K562 (cell line): ENCODE results near the gene NEUROD6. TPM values are rescaled to one million over a fixed set of nuclear protein-coding genes. Genes with fewer than 3 reads are reported as not detected.

ENCODE experiments used
- ATAC-seq: fragments of 200-7000 bp; cut with Tn5 transposase; 3 replicates; pipeline ENCODE4 v1.9.1; 2020; ENCODE audit warnings: moderate library complexity
- BruUV-seq: library from RNA; stranded (reverse); fragments of 400-500 nt; replicated peaks from 2 replicates; lab custom pipeline; 2021; lab: Mats Ljungman, UMichigan
- CTCF ChIA-PET: fragments of 300-600 bp; formaldehyde crosslinking; extraction: SDS; loops from one replicate; lab custom pipeline; 2021; ENCODE audit warnings: low intra/inter-chr PET ratio; lab: Yijun Ruan, JAX
- POLR2A ChIA-PET: fragments of 300-600, 350-650 bp; sonication (Branson Sonifier 250); formaldehyde crosslinking; extraction: SDS; loops from one replicate; lab custom pipeline; 2021; ENCODE audit warnings: antibody characterized with exemption, inconsistent platforms; lab: Yijun Ruan, JAX
- DNase-seq, 4 experiments: peaks; one replicate each; pipeline versions ENCODE4 v3.0.0 to v3.0.0-alpha.2; 2011 to 2018; ENCODE audit warnings: low spot score in 3 of 4, mixed read lengths in 3 of 4; ENCODE audit errors: extremely low read depth in 1 of 4
- FAIRE-seq: peaks from 2 replicates; lab custom pipeline; 2011; peaks lifted over from hg19 to GRCh38; lab: Jason Lieb, UNC
- H2AFZ ChIP-seq: 2 replicates; pipeline ENCODE4 v1.6.0; 2011; ENCODE audit warnings: low read depth, low read length, control low read depth, inconsistent platforms
- H3K27ac ChIP-seq: fragments of 200-600 bp; 3 replicates; pipeline ENCODE4 v1.8.0; 2011; ENCODE audit warnings: low read depth, mild to moderate bottlenecking, control low read depth, inconsistent platforms, low read length, moderate library complexity, mixed read lengths; ENCODE audit errors: extremely low read depth
- H3K27me3 ChIP-seq, 2 experiments: fragments of 300-600 bp in 1 of 2; 2 replicates in 1 of 2; 3 replicates in 1 of 2; pipeline versions ENCODE4 v1.6.0 to v1.8.0; 2011; ENCODE audit warnings: inconsistent platforms in 2 of 2, low read length in 2 of 2, mild to moderate bottlenecking in 1 of 2, mixed read lengths in 1 of 2, moderate library complexity in 1 of 2; ENCODE audit not compliant: control insufficient read depth in 2 of 2, insufficient read depth in 2 of 2
- H3K36me3 ChIP-seq: fragments of 300-600 bp; 3 replicates; pipeline ENCODE4 v1.8.0; 2011; ENCODE audit warnings: mild to moderate bottlenecking, low read length, inconsistent platforms; ENCODE audit not compliant: control insufficient read depth, insufficient read depth
- H3K4me1 ChIP-seq, 2 experiments: fragments of 200-600 bp in 1 of 2; replicated peaks in 1 of 2; 2 replicates in 1 of 2; 3 replicates in 1 of 2; pipeline versions ENCODE4 v1.5.1 to v1.8.0; 2011; ENCODE audit warnings: inconsistent platforms in 2 of 2, low read length in 2 of 2, mild to moderate bottlenecking in 1 of 2, mixed read lengths in 1 of 2, moderate library complexity in 1 of 2; ENCODE audit not compliant: control insufficient read depth in 2 of 2, insufficient read depth in 2 of 2
- H3K4me2 ChIP-seq: 2 replicates; pipeline ENCODE4 v1.6.1; 2011; ENCODE audit warnings: low read length, control low read depth, inconsistent platforms, mixed read lengths; ENCODE audit not compliant: insufficient read depth
- H3K4me3 ChIP-seq: fragments of 200-600 bp; sonication (generic), shearing (Covaris generic); 2 replicates; pipeline ENCODE4 v1.5.1; 2016; ENCODE audit warnings: control low read depth, inconsistent platforms
- H3K79me2 ChIP-seq: fragments of 200-600 bp; 3 replicates; pipeline ENCODE4 v1.8.0; 2011; ENCODE audit warnings: low read length, inconsistent platforms; ENCODE audit not compliant: control insufficient read depth, insufficient read depth
- H3K9ac ChIP-seq, 2 experiments: 2 replicates each; pipeline versions ENCODE4 v1.6.0 to v1.6.1; 2011; ENCODE audit warnings: low read depth in 2 of 2, low read length in 2 of 2, control low read depth in 1 of 2, inconsistent platforms in 1 of 2, mild to moderate bottlenecking in 1 of 2, mixed read lengths in 1 of 2; ENCODE audit not compliant: insufficient read depth in 1 of 2
- H3K9me1 ChIP-seq: one replicate; pipeline ENCODE4 v1.6.0; 2011; ENCODE audit warnings: inconsistent platforms, mild to moderate bottlenecking, low read length, moderate library complexity; ENCODE audit not compliant: control insufficient read depth, insufficient read depth
- H3K9me3 ChIP-seq: replicated peaks from 2 replicates; pipeline ENCODE4 v1.5.1; 2011; ENCODE audit warnings: low read depth, low read length, inconsistent platforms; ENCODE audit not compliant: control insufficient read depth, insufficient read depth
- H4K20me1 ChIP-seq: replicated peaks from 2 replicates; pipeline ENCODE4 v1.6.1; 2011; ENCODE audit warnings: low read length, inconsistent platforms, mixed read lengths; ENCODE audit not compliant: control insufficient read depth, insufficient read depth
- ATF6 ChIP-seq: sonication (generic); formaldehyde crosslinking; IDR thresholded peaks from 2 replicates; pipeline ENCODE4 v1.4.0; 2020; ENCODE audit warnings: mild to moderate bottlenecking, missing genetic modification reagents
- HBP1 ChIP-seq: fragments of 450-650 bp; formaldehyde crosslinking; IDR thresholded peaks from 2 replicates; pipeline ENCODE4 v1.4.0; 2022; ENCODE audit warnings: missing genetic modification characterization
- KLF1 ChIP-seq: fragments of 450-650 bp; IDR thresholded peaks from 2 replicates; pipeline ENCODE4 v1.6.1; 2016; ENCODE audit warnings: missing genetic modification characterization, missing compliant biosample characterization
- SAFB2 ChIP-seq: fragments of 200-400 bp; formaldehyde crosslinking; IDR thresholded peaks from 2 replicates; pipeline ENCODE4 v1.6.1; 2018; ENCODE audit warnings: borderline replicate concordance, low read length, low read depth, moderate library complexity; ENCODE audit not compliant: severe bottlenecking
- TBP ChIP-seq: optimal IDR thresholded peaks from 2 replicates; pipeline ENCODE3; 2011; ENCODE audit warnings: low read depth, low read length, improper control_type of control experiment
- TCF3 ChIP-seq: sonication (generic); formaldehyde crosslinking; IDR thresholded peaks from 2 replicates; pipeline ENCODE4 v1.4.0; 2020; ENCODE audit warnings: mild to moderate bottlenecking, missing genetic modification reagents
- THRA ChIP-seq: fragments of 450-650 bp; IDR thresholded peaks from 2 replicates; pipeline ENCODE4 v1.6.1; 2017; ENCODE audit warnings: mild to moderate bottlenecking, moderate library complexity
- ZNF134 ChIP-seq: fragments of 250-450 bp; sonication (Bioruptor Pico); conservative IDR thresholded peaks from 2 replicates; pipeline ENCODE4 v1.4.0; 2020
- ZNF146 ChIP-seq: IDR thresholded peaks from one replicate; pipeline ENCODE4 v1.6.1; 2018; ENCODE audit warnings: missing compliant biosample characterization; ENCODE audit not compliant: unreplicated experiment
- ZNF3 ChIP-seq: fragments of 250-450 bp; sonication (Bioruptor Pico); IDR thresholded peaks from 2 replicates; pipeline ENCODE4 v1.5.0; 2021; ENCODE audit warnings: mild to moderate bottlenecking, moderate library complexity
- WGBS: fragments of 100-300 bp; shearing (Covaris generic); methylation state at CpG from one replicate; pipeline ENCODE4 v1.1.6; 2016; ENCODE audit warnings: low coverage, mixed read lengths; ENCODE audit not compliant: insufficient coverage; ENCODE audit errors: missing lambda C conversion rate; 5-methylcytosine and 5-hydroxymethylcytosine counted together
- in situ Hi-C: fragments of 300-500 bp; cut with MboI; formaldehyde crosslinking; loops from 4 replicates; pipeline ENCODE4 v1.15.0; 2018; ENCODE audit warnings: inconsistent platforms, mixed read lengths
- intact Hi-C: fragments of 100-400 bp; cut with micrococcal nuclease; formaldehyde crosslinking; loops from 2 replicates; pipeline ENCODE4 v1.14.2; 2022
- polyA plus RNA-seq, 8 experiments: library from polyadenylated mRNA; depleted of rRNA in 4 of 8; stranded (reverse) in 5 of 8; unstranded in 3 of 8; fragments of >200 nt; fragmentation: Nextera tagmentation in 2 of 8; fragmentation: Illumina TruSeq in 1 of 8; extraction: Ambion mirVana in 2 of 8; extraction: Trizol in 1 of 8; gene quantifications; 2 replicates each; pipeline versions ENCODE4 v1.2.1 to v1.2.3, GENCODE V29; 2011 to 2014; ENCODE audit warnings: inconsistent platforms in 1 of 8, missing spikeins in 1 of 8
- total RNA-seq, 7 experiments: library from RNA; depleted of rRNA in 6 of 7; stranded (reverse); fragments of >200 nt in 6 of 7; fragmentation: Illumina TruSeq in 2 of 7; extraction: Trizol in 2 of 7; gene quantifications; 2 replicates each; pipeline versions ENCODE4 v1.2.1 to v1.2.3, GENCODE V29; 2011 to 2021; ENCODE audit warnings: low replicate concordance in 1 of 7

NEUROD6 gene
- total and polyA plus RNA-seq, 9 of the 15 experiments (the other 6 are each of a cell fraction or from before 2014, with no cell fraction given) = not detected

- Histone ChIP-seq H2AFZ (no peak overlapping the region), H3K4me1 (no peaks in the 10 kb centered on the region), H3K9ac (no peak overlapping the region), H3K4me3 (no peak overlapping the region), H3K27ac (no peak overlapping the region), H3K4me2 (no peak overlapping the region), H3K9me1 (no peaks in the 10 kb centered on the region), H3K36me3 (no peaks in the 10 kb centered on the region), H3K27me3 (no peaks in the 10 kb centered on the region), H3K79me2 (no peaks in the 10 kb centered on the region), H4K20me1 (no peaks in the 10 kb centered on the region), H3K9me3 (no peaks in the 10 kb centered on the region)
- ChIA-PET POLR2A (no interaction called here), CTCF (no interaction called here)
- TF ChIP-seq ATF6 (CRISPR knock-in tag) = no peak
- no peak for TF ChIP-seq ZNF146 (CRISPR knock-in tag)
- TF ChIP-seq ZNF3 = no peak
- no peak for TF ChIP-seq KLF1
- TF ChIP-seq THRA = no peak
- no peak for TF ChIP-seq ZNF134 (CRISPR knock-in tag)
- TF ChIP-seq HBP1 = no peak
- no peak for TF ChIP-seq SAFB2
- TF ChIP-seq TCF3 (CRISPR knock-in tag) = no peak
- no peak for TF ChIP-seq TBP
- intact Hi-C loops = no loop called here
- in situ Hi-C loops = no loop called here
- no peak for FAIRE-seq
- BruUV-seq = no TSS peak
- no peak for ATAC-seq
- 7% methylated on average over 5 of the region's 5 CpGs for WGBS
- DNase-seq = no peak
Measured at GRCh38 chr7:31345421-31345820, 4.9 kb upstream of the NEUROD6 start.
